ENCODE data around the gene QPCTL.
A peak's percentile ranks its signal among the peaks of the same experiment; 100 is the strongest.
"Not testable (repeated sequence)": the region's sequence is repeated elsewhere in the genome, so short reads cannot be mapped to it uniquely, and the experiment has no call there.

QPCTL gene

DNA sequence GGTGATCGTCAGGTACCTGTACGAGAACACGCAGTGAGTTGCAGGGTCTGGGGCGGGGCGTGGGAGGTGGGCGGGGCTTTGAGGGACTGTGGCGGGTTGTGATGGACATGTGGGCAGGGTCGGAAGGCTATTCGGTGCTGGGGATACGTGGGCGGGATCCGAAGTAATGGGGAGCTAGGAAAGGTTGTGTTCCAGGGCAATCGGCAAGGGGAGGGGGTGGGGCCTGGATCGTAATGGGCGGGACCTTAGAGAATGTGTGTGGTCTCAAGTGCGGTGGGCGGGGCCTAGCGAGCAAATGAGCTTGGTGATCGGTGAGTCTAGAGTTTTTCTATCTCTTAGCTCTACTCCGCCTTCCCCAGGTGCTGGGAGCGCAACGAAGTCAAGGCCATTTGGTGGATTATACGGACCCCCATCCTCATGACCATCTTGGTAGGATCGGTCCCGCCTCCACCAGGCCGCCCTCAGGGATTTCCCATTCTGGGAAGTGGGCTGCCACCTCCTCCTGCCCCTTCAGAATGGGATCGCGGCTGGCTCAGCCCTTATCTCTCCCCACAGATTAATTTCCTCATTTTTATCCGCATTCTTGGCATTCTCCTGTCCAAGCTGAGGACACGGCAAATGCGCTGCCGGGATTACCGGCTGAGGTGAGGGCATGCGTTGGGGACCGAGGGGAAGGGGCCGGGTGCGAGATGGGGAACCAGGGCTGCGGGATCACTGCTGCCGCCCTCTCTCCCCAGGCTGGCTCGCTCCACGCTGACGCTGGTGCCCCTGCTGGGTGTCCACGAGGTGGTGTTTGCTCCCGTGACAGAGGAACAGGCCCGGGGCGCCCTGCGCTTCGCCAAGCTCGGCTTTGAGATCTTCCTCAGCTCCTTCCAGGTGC lies 14.9 kb upstream of the QPCTL start:
- DNase-seq = peak; percentile 62

DNA sequence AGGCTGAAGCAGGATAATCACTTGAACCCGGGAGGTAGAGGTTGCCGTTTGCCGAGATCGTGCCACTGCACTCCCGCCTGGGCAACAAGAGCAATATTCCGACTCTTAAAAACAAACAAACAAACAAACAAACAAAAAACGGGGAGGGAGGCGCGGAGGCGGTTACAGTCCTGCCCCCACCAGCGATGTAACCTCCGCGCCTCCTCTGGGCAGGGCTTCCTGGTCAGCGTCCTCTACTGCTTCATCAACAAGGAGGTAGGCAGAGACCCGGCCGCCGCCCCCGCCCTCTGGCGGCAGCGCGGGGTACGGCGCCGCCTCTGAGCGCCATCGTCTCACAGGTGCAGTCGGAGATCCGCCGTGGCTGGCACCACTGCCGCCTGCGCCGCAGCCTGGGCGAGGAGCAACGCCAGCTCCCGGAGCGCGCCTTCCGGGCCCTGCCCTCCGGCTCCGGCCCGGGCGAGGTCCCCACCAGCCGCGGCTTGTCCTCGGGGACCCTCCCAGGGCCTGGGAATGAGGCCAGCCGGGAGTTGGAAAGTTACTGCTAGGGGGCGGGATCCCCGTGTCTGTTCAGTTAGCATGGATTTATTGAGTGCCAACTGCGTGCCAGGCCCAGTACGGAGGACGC lies 11.0 kb upstream of the QPCTL start:
- peak; percentile 73 for DNase-seq

DNA sequence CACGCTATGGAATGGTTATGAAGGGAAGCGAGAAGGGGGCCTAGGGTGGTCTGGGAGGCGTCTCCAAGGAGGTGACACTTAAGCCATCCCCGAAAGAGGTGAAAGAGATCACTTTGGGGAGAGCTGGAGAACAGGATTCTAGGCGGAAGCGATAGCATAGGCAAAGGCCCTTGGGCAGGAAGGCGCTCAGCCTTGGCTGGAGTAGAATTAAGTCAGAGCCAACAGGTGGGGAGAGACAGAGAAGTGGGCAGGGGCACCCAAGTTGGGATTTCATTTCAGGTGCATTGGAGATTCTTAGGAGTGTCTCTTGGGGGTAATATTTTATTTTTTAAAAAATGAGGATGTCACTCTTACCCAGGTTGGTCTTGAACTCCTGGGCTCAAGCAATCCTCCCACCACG lies 10.3 kb upstream of the QPCTL start:
- DNase-seq = no peak

DNA sequence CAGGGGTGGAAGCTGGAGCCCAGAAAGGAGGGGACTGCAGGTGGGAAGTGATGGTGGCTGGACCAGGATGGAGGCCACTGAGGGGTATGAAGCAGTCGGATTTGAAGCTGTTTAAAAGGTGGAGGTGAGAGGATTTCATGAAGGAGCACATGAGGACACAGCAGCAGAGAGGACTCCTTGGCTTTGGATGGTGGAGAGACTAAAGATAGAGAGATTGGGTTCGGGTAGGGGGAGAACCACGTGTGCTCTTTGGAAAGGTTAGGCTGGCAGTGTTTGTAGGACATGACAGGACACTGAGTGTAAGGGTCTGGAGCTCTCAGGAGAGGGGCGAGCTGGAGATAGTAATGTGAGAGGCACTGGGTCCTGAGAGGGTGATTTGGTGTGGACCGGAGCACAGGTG lies 9.6 kb upstream of the QPCTL start:
- no peak for DNase-seq

DNA sequence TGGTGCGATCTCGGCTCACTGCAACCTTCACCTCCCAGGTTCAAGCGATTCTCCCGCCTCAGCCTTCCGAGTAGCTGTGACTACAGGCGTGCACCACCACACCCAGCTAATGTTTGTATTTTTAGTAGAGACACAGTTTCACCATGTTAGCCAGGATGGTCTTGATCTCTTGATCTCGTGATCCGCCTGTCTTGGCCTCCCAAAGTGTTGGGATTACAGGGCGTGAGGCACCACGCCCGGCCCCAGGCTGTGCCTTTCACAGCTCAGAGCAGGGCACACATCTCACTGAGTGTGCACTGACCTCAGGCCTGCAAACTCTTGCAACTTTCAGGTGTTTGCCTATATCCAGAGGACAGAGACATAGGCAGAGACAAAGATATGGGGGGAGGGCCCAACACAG lies 7.4 kb upstream of the QPCTL start:
- DNase-seq = not testable (repeated sequence)

DNA sequence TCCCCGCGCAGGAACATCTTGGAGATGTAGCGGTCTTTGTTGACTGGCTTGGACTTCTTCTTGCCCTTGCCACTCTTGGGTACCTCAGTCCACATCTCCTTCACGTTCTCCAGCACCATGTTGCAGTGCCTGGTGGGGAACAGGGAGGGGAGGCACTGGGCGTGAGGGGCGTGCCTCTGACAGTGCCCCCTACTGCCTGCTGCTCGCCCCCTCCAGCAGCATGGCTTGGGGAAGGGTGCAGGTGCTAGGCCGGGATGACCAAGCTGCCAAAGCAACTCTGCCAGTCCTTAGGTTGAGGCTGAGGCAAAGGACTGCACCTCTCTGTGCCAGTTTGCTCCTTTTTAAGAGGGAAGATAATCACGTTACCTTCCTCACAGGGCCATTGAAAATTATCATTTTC lies 4.9 kb upstream of the QPCTL start:
- no peak for DNase-seq

DNA sequence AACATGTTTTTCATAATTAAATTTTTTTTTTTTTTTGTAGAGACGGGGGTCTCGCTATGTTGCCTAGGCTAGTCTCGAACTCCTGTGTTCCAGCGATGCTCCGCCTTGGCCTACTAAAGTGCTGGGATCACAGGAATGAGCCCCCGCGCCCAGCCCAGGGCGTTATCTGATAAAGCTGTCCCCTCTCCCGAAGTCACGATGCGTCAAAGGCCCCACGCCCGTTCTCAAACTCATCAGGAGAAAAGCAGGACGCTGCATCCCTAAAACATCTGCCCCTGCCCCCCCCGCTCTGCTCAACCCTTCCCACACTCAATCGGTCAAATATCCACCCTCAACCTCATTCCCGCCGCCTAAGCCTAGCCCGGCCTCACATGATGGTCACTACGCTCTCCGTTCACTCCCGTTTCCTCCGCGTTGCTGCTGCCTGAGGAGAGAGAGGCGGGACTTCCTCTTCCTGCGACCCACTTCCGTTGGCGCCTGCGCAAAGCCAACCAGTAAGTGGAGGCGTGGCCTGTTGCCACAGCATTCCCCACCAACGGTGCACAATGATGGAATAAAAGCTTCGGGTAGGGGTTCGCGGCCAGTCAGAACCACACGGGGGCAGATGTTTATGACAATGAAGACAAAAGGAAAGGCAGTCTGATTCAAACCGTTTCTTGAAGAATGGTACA lies 815 bp upstream of the QPCTL start, which contains the start of gene SNRPD2:
Gene SNRPD2, minus strand, starts transcription at position 438 of the 671 bp plus-strand sequence. Its CDS starts 65 bp downstream, at position 373.
- DNase-seq = peak; percentile 95

DNA sequence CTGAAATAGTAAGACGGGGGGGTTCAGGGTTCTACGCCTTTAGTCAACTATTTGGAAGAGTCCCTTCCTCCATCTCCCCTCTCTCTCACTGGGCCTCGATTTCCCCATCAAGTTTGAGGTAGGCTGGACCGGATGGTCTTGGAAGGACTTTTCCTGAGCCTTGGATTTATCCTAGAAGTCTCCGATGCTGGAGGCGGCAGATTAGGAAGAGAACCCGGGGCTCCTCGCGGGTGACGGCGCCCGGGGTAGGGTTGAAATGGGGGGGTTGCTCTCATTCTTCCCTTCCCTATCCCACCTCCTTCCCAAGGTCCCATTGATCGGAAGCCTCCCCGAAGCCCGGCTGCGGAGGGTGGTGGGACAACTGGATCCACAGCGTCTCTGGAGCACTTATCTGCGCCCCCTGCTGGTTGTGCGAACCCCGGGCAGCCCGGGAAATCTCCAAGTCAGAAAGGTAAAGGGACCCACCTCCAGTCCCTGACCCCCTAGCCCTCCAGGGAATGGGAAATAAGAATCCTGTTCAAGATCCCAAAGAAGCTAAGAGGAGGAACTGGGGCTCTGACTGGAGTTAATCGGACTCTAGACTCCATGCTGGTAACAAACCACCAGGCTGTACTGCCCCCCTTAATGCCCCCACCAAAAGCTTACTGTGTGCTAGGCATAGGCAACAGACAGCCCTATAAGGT lies 781 bp downstream of the QPCTL start:
- peak; percentile 42 for DNase-seq

DNA sequence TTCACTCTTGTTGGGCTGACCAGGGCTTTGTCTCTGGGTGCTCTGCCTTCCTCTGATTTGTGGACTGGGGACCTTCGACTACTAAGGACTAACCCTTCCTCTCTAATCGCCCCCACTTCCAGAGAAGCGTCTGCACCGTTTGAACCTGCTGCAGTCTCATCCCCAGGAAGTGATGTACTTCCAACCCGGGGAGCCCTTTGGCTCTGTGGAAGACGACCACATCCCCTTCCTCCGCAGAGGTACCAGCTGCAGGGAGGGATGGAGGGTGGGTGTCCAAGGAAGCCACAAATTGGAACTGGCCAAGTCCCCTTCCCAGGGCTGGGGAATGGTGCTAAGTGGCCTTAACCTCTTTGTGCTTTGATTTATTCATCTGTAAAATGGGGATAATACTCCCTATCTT lies 9.2 kb downstream of the QPCTL start:
- no peak for DNase-seq

DNA sequence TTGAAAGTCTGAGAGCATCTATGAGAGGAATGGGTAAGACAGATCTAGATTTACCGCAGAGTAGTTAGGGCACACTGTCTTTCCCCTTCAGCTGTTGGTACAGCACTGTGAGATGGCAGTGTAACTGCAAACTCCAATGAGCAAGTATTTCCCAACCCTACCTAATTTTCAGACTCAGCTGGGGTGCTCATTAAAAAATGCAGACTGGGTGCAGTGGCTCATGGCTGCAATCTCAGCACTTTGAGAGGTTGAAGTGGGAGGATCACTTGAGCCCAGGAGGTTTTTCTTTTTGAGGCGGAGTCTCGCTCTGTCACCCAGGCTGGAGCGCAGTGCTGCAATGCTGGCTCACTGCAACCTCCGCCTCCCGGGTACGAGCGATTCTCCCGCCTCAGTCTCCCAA lies 12.6 kb downstream of the QPCTL start:
- no peak for DNase-seq

DNA sequence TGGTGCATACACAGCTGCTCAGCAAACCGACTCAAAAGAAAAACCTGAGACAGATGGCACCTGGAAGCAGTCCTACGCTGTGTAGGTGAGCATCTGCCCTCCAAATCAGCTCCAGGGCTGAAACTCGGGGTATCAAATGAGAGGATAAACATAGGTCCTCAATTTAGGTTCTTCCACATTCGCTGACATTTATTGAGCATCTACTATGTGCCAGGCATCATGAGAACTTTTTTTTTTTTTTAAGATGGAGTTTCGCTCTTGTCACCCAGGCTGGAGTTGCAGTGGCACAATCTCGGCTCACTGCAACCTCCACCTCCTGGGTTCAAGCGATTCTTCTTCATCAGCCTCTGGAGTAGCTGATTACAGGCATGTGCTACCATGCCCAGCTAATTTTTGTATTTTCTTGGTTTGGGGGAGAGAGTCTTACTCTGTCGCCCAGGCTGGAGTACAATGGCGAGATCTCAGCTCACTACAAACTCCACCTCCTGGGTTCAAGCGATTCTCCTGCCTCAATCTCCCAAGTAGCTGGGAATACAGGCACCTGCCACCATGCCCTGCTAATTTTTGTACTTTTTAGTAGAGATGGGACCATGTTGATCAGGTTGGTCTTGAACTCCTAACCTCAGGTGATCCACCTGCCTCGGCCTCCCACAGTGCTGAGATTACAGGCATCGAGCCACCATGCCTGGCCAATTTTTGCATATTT lies 13.4 kb downstream of the QPCTL start:
- DNase-seq = no peak

DNA sequence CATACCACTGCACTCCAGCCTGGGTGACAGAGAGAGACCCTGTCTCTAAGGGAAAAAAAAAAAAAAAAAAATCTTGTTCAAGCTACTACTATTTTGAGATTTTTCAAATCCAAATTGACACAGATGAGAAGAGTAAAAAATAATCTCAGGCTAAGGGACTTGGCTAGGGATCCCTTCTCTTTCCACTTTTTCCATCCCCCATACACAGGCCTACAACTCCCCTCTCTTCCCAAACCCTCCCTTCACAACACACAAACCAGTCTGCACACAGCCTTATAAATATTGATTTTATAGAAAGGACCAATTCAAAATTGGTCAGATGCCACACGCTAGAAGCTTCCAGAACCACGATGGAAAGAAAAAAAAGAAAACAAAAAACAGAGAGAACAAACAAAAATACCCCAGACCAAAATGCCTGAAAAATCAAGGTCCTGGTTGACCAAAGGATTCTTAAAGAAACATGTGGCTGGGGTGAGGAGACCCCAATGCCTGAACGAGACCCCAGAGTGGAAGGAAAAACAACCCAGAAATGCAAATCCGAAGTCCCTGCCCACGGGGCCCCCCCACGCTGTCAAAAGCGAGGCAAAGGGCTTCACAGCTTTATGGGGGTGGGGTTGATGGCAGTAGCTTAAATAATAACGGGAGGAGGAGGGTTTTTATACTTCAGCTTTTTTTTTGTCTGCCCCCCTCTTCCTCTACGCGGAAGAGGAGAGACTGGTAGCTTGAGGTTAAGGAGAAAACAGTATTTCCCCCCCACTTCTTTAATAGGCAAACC lies 18.1 kb downstream of the QPCTL start:
- no peak for DNase-seq

DNA sequence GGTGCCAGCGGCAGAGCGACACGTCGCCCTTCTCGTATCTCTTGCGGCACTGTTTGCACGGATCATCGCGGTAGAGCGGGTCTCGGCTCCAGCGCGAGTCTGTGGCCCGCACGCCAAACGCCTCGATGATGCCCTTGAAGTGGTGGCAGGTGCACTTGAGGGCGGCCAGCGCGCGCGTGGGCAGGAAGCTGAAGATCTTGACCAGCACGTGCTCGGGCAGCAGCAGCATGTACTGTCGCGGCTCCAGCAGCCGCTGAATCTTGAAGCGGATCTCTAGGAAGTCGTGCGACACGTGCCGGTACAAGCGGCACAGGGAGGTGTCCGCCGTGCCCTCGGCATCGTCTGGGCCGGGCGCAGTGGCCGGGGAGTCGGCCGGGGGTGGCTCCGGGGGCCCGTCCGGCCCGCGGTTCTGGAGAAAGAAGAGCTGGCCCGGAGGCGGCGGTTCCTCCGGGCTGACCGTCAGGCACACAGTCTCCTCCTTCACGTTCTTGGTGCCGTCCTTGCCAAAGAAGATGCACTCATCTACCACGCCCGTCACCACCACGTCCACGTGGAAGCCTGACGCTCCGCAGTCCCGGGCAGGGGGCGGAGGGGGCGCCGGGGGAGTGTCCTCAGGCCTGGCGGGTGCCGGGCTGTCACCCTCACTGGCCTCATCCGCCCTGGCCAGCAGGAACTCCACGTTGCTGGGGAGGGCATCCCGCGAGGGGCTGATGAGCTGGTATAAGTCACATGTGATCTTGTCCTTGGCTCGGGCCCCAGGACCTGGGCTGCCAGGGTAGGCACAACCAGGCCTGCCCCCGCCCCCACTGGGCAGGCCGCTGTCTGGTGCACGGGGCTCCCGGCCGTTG lies 19.6 kb downstream of the QPCTL start:
- no peak for DNase-seq

DNA sequence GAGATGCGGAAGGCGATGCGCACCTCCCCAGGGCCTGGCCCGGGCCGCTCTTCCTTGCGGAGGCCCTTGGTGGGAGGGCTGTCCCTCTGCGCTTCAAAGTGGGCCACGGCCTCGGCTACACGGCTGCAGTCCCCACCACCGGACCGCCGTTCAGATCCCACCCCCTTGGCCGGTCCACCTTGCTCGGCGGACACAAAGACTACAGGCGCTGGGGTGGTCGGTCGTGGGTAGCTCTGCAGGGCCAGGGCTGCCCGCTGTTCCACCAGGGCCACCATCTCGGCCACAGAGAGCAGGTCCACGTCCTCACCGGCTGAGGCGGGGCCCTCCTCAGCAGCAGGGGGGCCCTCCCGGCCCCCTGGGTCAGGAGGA lies 20.2 kb downstream of the QPCTL start:
- no peak for DNase-seq

DNA sequence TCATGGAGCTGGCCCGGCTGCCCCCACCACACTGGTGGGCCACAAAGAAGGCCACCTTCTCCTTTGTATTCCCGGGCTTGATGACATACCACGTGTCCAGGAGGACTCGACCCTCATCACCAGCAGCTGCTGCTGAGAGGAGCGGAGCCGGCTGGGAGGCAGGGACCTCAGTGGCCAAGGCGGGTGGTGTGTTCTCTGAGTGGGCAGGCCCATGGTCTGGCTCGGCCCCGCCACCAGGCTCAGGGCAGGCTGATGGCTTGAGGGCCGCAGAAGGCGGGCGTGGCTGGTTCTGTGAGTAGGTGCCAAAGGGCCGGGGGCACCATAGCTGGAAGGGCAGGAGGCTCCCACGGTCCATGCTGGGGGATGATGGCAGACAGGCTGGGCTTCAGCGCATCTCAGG lies 20.7 kb downstream of the QPCTL start:
- DNase-seq = no peak

DNA sequence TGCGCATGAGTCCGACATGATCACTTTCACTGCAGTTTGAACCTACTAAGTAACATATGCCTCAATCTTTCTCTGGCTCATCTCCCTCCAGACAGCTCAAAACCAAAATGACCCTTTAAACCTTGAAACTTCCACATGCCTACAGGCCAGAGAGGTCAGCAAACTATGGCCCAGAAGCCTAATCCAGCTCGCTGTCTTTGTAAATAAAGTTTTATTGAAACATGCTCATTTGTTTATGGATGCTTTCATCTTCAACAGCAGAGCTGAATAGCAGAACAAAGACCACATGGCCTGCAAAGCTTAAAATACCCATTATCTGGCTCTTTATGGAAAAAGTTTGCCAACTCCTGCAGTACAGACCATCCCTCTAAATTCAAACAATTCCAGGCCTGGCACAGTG lies 22.7 kb downstream of the QPCTL start:
- DNase-seq = no peak

DNA sequence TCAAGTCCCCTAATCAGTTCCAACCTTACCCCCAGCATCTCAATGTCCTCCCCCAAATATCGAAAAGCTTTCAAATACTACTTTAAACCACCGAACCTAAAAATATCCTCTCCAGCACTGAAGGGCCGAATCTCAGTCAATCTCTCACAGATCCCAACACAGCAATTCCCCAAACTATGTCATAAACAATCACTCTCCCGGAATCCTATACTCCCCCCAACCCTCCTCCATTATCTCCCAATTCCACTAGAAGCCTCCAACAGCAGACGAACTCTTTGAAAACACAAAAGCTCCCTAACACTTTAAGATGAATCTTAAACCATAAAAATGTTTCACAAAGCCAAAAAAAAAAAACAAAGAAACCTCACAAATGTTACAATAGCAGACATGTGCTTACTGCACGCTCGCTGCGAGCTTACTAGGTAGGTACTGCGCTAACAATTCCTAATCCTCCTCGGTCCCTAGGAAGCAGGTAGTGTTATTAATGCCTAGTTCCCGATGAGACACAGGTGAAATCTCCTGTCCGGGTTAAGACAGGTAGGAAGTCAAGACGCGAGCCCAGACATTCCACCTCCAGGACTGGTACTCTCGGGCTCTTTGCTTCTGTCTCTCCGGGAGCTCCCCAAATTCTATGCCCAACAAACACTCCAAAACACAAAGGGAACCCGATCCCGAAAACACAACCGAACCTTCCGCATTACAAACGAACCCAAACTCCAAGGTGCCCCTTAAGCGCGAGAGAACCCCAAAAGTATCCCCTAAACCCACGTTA lies 24.1 kb downstream of the QPCTL start:
- DNase-seq = peak; percentile 53

DNA sequence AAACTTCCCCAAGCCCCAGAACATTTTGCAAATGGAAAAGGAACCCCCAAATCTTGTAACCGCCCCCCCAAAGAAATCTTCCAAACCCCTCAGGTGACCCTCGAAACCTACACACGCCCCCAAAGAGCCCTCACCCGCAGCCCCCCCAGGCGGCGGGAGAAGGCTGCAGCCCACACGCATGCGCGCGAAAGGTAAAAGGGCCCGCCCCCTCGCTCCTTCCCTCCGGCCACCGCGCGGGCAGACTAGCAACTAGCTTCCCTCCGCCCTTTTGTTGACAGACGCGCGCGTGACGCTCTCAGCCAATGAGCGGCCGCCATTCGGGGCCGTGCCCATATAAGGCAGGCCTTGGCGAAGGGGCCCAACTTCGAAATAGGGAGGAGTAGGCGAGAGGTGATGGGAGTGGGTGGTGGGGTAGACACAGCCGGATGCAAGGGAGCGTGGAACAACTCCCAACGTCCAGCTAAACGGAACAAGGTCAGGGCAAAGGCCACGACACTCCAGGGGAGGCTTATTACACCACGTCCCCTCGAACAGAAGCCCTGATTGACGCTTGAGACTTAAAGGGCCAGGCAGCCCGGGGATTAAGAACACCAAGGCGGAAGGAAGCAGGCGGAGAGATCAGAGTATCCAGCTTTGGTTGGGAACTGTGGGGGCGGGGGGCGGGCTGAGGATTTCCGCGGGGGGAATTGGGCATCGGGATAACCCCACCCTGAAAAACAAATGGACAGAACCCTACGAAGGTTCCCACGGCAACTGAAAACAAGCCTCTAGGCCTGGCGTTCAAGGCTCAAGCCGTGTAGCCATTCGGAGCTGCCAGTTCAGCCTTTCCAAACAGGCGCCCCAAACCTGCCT lies 24.9 kb downstream of the QPCTL start:
- DNase-seq = peak; percentile 99

Measured in DMS79 treated with DMSO at 0.1 percent for 48 hours (cell line).